GM18520 (cell line): Measurements from ENCODE around the gene GLIPR1L2.

Experiments used
- ATAC-seq: cut with Tn5 transposase; IDR thresholded peaks from one replicate; pipeline ENCODE4 v1.9.1; 2021; ENCODE audit not compliant: unreplicated experiment

Gene GLIPR1L2

GRCh38 chr12:75476071-75476470, 85.2 kb downstream of the GLIPR1L2 start:
- no peak for ATAC-seq

DNA sequence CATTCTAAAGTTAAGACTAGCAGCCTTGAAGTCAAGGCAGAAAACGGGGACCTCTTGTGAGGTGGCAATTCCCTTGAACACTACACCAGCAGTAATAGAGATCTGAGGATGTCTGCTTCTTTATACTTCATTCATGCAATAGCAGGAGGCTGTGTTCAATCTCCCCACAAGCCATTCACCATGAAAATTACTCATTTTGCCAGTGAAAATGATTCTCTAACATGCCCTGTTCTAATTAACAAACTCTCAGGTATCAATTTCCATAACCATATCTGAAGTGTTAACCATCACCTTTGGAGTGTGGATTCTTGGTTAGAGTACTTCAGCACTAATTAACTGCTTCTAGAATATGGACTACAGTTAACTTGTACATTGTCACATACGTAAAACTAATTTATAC, 86.2 kb downstream of the GLIPR1L2 start:
- no peak for ATAC-seq

DNA sequence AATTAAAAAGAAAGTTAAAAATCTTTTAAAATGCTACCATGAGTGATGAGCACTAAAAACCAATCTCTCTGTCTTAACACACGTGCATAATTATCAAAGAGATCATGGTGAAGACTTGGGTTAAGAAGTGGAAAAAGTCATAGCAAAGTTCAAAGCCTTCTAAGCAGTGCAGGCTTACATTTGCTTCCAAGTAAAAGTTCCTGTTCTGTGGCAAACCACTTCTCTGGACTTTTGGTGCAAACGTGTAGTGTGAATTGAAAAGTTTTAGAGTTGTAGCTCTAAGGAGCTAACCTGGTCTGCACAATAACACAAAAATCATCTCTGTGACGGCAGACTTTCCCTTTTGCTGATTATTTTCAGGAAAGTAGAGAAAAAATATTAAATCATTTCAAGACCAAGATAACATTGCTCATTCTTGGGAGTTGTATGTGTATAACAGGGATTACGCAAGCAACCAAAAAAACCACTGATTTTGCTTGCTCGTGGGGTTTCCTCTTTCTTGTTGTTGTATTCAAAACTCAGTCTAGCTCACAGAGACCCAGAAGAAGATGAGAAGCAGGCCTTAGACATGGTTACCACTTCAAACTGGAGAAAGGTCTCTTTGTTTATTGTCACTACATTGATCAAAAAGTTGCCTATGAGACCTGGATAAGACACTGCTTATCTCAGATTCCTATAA, 87.4 kb downstream of the GLIPR1L2 start:
- peak; percentile 33 for ATAC-seq

- ATAC-seq, result peak; percentile 22
Observed at GRCh38 chr12:75479963-75480461, 89.1 kb downstream of the GLIPR1L2 start.

GRCh38 chr12:75480469-75480949, 89.6 kb downstream of the GLIPR1L2 start, which contains the start of gene GLIPR1:
Gene GLIPR1, plus strand, starts transcription at chr12:75480755. Its CDS starts 126 bp downstream, at chr12:75480881.
- peak; percentile 84 for ATAC-seq

- ATAC-seq, result no peak
Observed at GRCh38 chr12:75481013-75481705, 90.3 kb downstream of the GLIPR1L2 start.

- ATAC-seq, result no peak
Observed at GRCh38 chr12:75481774-75482173, 90.9 kb downstream of the GLIPR1L2 start.
